Dermis blood vessel endothelial cell (primary cell): ENCODE results near the gene CBR3. TPM values are rescaled to one million over a fixed set of nuclear protein-coding genes. Genes with fewer than 3 reads are reported as not detected.

ENCODE experiments used
- DNase-seq: peaks from one replicate; pipeline ENCODE4 v3.0.0; 2010
- total RNA-seq: library from RNA; depleted of rRNA; stranded (reverse); fragments of >200 nt; gene quantifications from 2 replicates; pipeline ENCODE4 v1.2.3, GENCODE V29; 2014

The CBR3 gene
- total RNA-seq, 1 donor from 2014 or later = 6.8 TPM

GRCh38 chr21:36186506-36187399 is 51.9 kb downstream of the CBR3 start:
- no peak for DNase-seq

GRCh38 chr21:36188081-36188681 is 53.3 kb downstream of the CBR3 start:
- peak; percentile 21 for DNase-seq

- DNase-seq = no peak
Measured at GRCh38 chr21:36188937-36189336, 54.1 kb downstream of the CBR3 start.

- DNase-seq = no peak
Measured at GRCh38 chr21:36190736-36191135, 55.9 kb downstream of the CBR3 start.

GRCh38 chr21:36193200-36193599 is 58.3 kb downstream of the CBR3 start:
- no peak for DNase-seq

GRCh38 chr21:36194024-36194423 is 59.1 kb downstream of the CBR3 start:
- DNase-seq = no peak

GRCh38 chr21:36195613-36196012 is 60.7 kb downstream of the CBR3 start:
- DNase-seq = no peak

Other genes starting within 250 kb of the CBR3 start
- 9.9 and 16.8 TPM in 2 replicates for gene SETD4, start 74.6 kb upstream of the CBR3 start, total RNA-seq
- gene CBR1, start 65.1 kb upstream of the CBR3 start, total RNA-seq = 37.3 and 84.5 TPM in 2 replicates
- 5.1 and 11.1 TPM in 2 replicates for gene DOP1B, start 21.7 kb downstream of the CBR3 start, total RNA-seq
- gene MORC3, start 185.1 kb downstream of the CBR3 start, total RNA-seq = 46.6 and 49.4 TPM in 2 replicates